Smooth muscle cell (in vitro differentiated cells): ENCODE data around the gene TREM1. TPM values are rescaled to one million over a fixed set of nuclear protein-coding genes. Genes with fewer than 3 reads are reported as not detected.

Experiments
- DNase-seq: peaks from one replicate; lab custom pipeline; 2025; ENCODE audit not compliant: unreplicated experiment; lab: John Stamatoyannopoulos, UW
- H2AFZ ChIP-seq: fragments of 200-600 bp; sonication (generic); 2 replicates; pipeline ENCODE4 v1.6.0; 2016; ENCODE audit warnings: antibody characterized with exemption, low read depth, mild to moderate bottlenecking
- H3F3A ChIP-seq: fragments of 200-600 bp; sonication (generic); 2 replicates; pipeline ENCODE4 v1.6.0; 2017; ENCODE audit warnings: antibody characterized with exemption, low read depth
- H3K27ac ChIP-seq: fragments of 200-600 bp; sonication (generic); 2 replicates; pipeline ENCODE4 v1.5.1; 2016; ENCODE audit warnings: low read depth, mild to moderate bottlenecking
- H3K27me3 ChIP-seq: fragments of 200-600 bp; sonication (generic); 2 replicates; pipeline ENCODE4 v1.6.1; 2016; ENCODE audit warnings: low read depth, mild to moderate bottlenecking
- H3K36me3 ChIP-seq: fragments of 200-600 bp; sonication (generic); 2 replicates; pipeline ENCODE4 v1.5.1; 2016; ENCODE audit warnings: low read depth
- H3K4me1 ChIP-seq: fragments of 200-600 bp; sonication (generic); 2 replicates; pipeline ENCODE4 v1.5.1; 2016; ENCODE audit warnings: low read depth
- H3K4me2 ChIP-seq: fragments of 200-600 bp; sonication (generic); 2 replicates; pipeline ENCODE4 v1.6.0; 2016; ENCODE audit warnings: mild to moderate bottlenecking
- H3K4me3 ChIP-seq: fragments of 200-600 bp; sonication (generic); 2 replicates; pipeline ENCODE4 v1.5.1; 2016; ENCODE audit warnings: mild to moderate bottlenecking
- H3K79me2 ChIP-seq: fragments of 200-600 bp; sonication (generic); 2 replicates; pipeline ENCODE4 v1.6.0; 2016; ENCODE audit warnings: low read depth, mild to moderate bottlenecking
- H3K9ac ChIP-seq: fragments of 200-600 bp; sonication (generic); 2 replicates; pipeline ENCODE4 v1.6.0; 2016; ENCODE audit warnings: low read depth
- H3K9me3 ChIP-seq: fragments of 200-600 bp; sonication (generic); replicated peaks from 2 replicates; pipeline ENCODE4 v1.5.1; 2016; ENCODE audit warnings: low read depth
- H4K20me1 ChIP-seq: fragments of 200-600 bp; sonication (generic); 2 replicates; pipeline ENCODE4 v1.6.0; 2016; ENCODE audit warnings: low read depth
- WGBS: methylation state at CpG from one replicate; pipeline ENCODE4 v1.1.7; 2016; ENCODE audit warnings: low lambda C conversion rate; 5-methylcytosine and 5-hydroxymethylcytosine counted together
- polyA plus RNA-seq: library from polyadenylated mRNA; unstranded; fragments of >200 nt; fragmentation: Nextera tagmentation; extraction: Ambion mirVana; gene quantifications from 2 replicates; pipeline ENCODE4 v1.2.1, GENCODE V29; 2016
- total RNA-seq: library from RNA; depleted of rRNA; stranded (reverse); fragments of >200 nt; gene quantifications from 2 replicates; pipeline ENCODE4 v1.2.3, GENCODE V29; 2014
- TF ChIP-seq, protein P1 (sequence below): fragments of 200-600 bp; sonication (generic); IDR thresholded peaks from 2 replicates; pipeline ENCODE4 v1.5.1; 2017; ENCODE audit warnings: borderline replicate concordance, mild to moderate bottlenecking, antibody characterized with exemption; ENCODE audit not compliant: insufficient read depth, poor library complexity, severe bottlenecking

TREM1 gene
- total and polyA plus RNA-seq, 2 experiments from 2014 or later = 6.9 to 14.1 TPM

GRCh38 chr6:41278699-41279405 lies 7.6 kb downstream of the TREM1 start:
- TF ChIP-seq, protein P1, sequence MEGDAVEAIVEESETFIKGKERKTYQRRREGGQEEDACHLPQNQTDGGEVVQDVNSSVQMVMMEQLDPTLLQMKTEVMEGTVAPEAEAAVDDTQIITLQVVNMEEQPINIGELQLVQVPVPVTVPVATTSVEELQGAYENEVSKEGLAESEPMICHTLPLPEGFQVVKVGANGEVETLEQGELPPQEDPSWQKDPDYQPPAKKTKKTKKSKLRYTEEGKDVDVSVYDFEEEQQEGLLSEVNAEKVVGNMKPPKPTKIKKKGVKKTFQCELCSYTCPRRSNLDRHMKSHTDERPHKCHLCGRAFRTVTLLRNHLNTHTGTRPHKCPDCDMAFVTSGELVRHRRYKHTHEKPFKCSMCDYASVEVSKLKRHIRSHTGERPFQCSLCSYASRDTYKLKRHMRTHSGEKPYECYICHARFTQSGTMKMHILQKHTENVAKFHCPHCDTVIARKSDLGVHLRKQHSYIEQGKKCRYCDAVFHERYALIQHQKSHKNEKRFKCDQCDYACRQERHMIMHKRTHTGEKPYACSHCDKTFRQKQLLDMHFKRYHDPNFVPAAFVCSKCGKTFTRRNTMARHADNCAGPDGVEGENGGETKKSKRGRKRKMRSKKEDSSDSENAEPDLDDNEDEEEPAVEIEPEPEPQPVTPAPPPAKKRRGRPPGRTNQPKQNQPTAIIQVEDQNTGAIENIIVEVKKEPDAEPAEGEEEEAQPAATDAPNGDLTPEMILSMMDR = peak; percentile 58
- Histone ChIP-seq H3K4me1 (no peaks in the 10 kb centered on the region), H4K20me1 (no peaks in the 10 kb centered on the region), H2AFZ (no peak overlapping the region), H3K27me3 (no peaks in the 10 kb centered on the region), H3F3A (no peaks in the 10 kb centered on the region), H3K36me3 (no peaks in the 10 kb centered on the region), H3K9ac (no peak overlapping the region), H3K4me3 (no peak overlapping the region), H3K9me3 (no peaks in the 10 kb centered on the region), H3K4me2 (no peak overlapping the region), H3K79me2 (no peaks in the 10 kb centered on the region), H3K27ac (no peak overlapping the region)
- 21% methylated on average over 10 of the region's 10 CpGs for WGBS
- DNase-seq = no peak

GRCh38 chr6:41277605-41278004 lies 8.9 kb downstream of the TREM1 start:
- no peaks in the 10 kb centered on the region for H3K79me2 ChIP-seq
- TF ChIP-seq, protein P1 = no peak
- 93% methylated on average over 2 of the region's 2 CpGs for WGBS

GRCh38 chr6:41275489-41275888 lies 11.0 kb downstream of the TREM1 start:
- Histone ChIP-seq H3K9me3 (no peaks in the 10 kb centered on the region), H3K79me2 (no peaks in the 10 kb centered on the region), H3K4me3 (no peak overlapping the region), H3K27me3 (peaks cover 10% of the 10 kb centered on the region), H4K20me1 (no peaks in the 10 kb centered on the region), H3K9ac (no peak overlapping the region), H3K36me3 (no peaks in the 10 kb centered on the region), H3F3A (no peaks in the 10 kb centered on the region), H2AFZ (no peak overlapping the region), H3K4me2 (no peak overlapping the region), H3K4me1 (no peaks in the 10 kb centered on the region), H3K27ac (no peak overlapping the region)
- WGBS = 88% methylated on average over 4 of the region's 4 CpGs
- TF ChIP-seq, protein P1 = no peak
- no peak for DNase-seq

More at GRCh38 chr6:41277605-41278004, 8.9 kb downstream of the TREM1 start:
- Histone ChIP-seq H3K27me3 (peaks cover 6% of the 10 kb centered on the region), H3K27ac (no peak overlapping the region), H3K36me3 (no peaks in the 10 kb centered on the region), H3K9ac (no peak overlapping the region), H3K4me2 (no peak overlapping the region), H3K4me1 (no peaks in the 10 kb centered on the region), H3K4me3 (no peak overlapping the region), H2AFZ (no peak overlapping the region), H3F3A (no peaks in the 10 kb centered on the region), H4K20me1 (no peaks in the 10 kb centered on the region), H3K9me3 (no peaks in the 10 kb centered on the region)
- DNase-seq = no peak

GRCh38 chr6:41274256-41274655 lies 12.2 kb downstream of the TREM1 start:
- WGBS = 90% methylated on average over 2 of the region's 2 CpGs
- no peak for DNase-seq
- Histone ChIP-seq H3K9me3 (no peaks in the 10 kb centered on the region), H3K9ac (no peak overlapping the region), H3K36me3 (no peaks in the 10 kb centered on the region), H2AFZ (no peak overlapping the region), H3K79me2 (no peaks in the 10 kb centered on the region), H3K27ac (no peak overlapping the region), H3K4me2 (no peak overlapping the region), H3K4me1 (no peaks in the 10 kb centered on the region), H3K27me3 (peaks cover 10% of the 10 kb centered on the region), H4K20me1 (no peaks in the 10 kb centered on the region), H3F3A (no peaks in the 10 kb centered on the region), H3K4me3 (no peak overlapping the region)
- TF ChIP-seq, protein P1 = no peak
